K562 (cell line): ENCODE measurements around the gene BEST3. TPM values are rescaled to one million over a fixed set of nuclear protein-coding genes. Genes with fewer than 3 reads are reported as not detected.

Experiments used
- BDP1 ChIP-seq: IDR thresholded peaks from 3 replicates; pipeline ENCODE4 v1.6.1; 2011; ENCODE audit not compliant: insufficient read length, insufficient read depth
- BHLHE40 ChIP-seq: IDR thresholded peaks from 2 replicates; pipeline ENCODE4 v1.6.1; 2011; ENCODE audit warnings: low read length, improper control_type of control experiment
- CREB1 ChIP-seq, 2 experiments: sonication (generic) in 1 of 2; formaldehyde crosslinking in 1 of 2; IDR thresholded peaks; 2 replicates each; pipeline versions ENCODE4 v1.6.1 to v1.8.0; 2012 to 2022; ENCODE audit warnings: inconsistent platforms in 1 of 2, mild to moderate bottlenecking in 1 of 2, missing genetic modification reagents in 1 of 2, moderate library complexity in 1 of 2
- DPF2 ChIP-seq: fragments of 450-650 bp; IDR thresholded peaks from 2 replicates; pipeline ENCODE4 v1.6.1; 2016
- PHF21A ChIP-seq: fragments of 450-650 bp; IDR thresholded peaks from 2 replicates; pipeline ENCODE4 v1.6.1; 2017; ENCODE audit warnings: low read depth, borderline replicate concordance
- RBM25 ChIP-seq: fragments of 200-400 bp; formaldehyde crosslinking; IDR thresholded peaks from 2 replicates; pipeline ENCODE4 v1.6.1; 2018; ENCODE audit warnings: low read length, low read depth, moderate library complexity; ENCODE audit not compliant: severe bottlenecking
- SMAD3 ChIP-seq: fragments of 450-650 bp; formaldehyde crosslinking; conservative IDR thresholded peaks from 2 replicates; pipeline ENCODE4 v1.4.0; 2020; ENCODE audit warnings: mild to moderate bottlenecking
- ZNF165 ChIP-seq: fragments of 250-450 bp; sonication (Bioruptor Pico); IDR thresholded peaks from 2 replicates; pipeline ENCODE4 v1.4.0; 2020; ENCODE audit warnings: borderline replicate concordance
- ZNF41 ChIP-seq: fragments of 250-450 bp; sonication (Bioruptor Pico); conservative IDR thresholded peaks from 2 replicates; pipeline ENCODE4 v1.4.0; 2020; ENCODE audit warnings: mild to moderate bottlenecking
- polyA plus RNA-seq, 8 experiments: library from polyadenylated mRNA; depleted of rRNA in 4 of 8; stranded (reverse) in 5 of 8; unstranded in 3 of 8; fragments of >200 nt; fragmentation: Nextera tagmentation in 2 of 8; fragmentation: Illumina TruSeq in 1 of 8; extraction: Ambion mirVana in 2 of 8; extraction: Trizol in 1 of 8; gene quantifications; 2 replicates each; pipeline versions ENCODE4 v1.2.1 to v1.2.3, GENCODE V29; 2011 to 2014; ENCODE audit warnings: inconsistent platforms in 1 of 8, missing spikeins in 1 of 8
- total RNA-seq, 7 experiments: library from RNA; depleted of rRNA in 6 of 7; stranded (reverse); fragments of >200 nt in 6 of 7; fragmentation: Illumina TruSeq in 2 of 7; extraction: Trizol in 2 of 7; gene quantifications; 2 replicates each; pipeline versions ENCODE4 v1.2.1 to v1.2.3, GENCODE V29; 2011 to 2021; ENCODE audit warnings: low replicate concordance in 1 of 7
- TF ChIP-seq, protein P1 (sequence below), 2 experiments: fragments of 450-650 bp; IDR thresholded peaks; 2 replicates each; pipeline ENCODE4 v1.6.1; 2018; ENCODE audit warnings: mild to moderate bottlenecking in 2 of 2, low read depth in 1 of 2; ENCODE audit not compliant: partially characterized antibody in 2 of 2
- TF ChIP-seq, protein P2 (sequence below), 2 experiments: fragments of 250-450 bp in 1 of 2; fragments of 450-650 bp in 1 of 2; sonication (Bioruptor Pico) in 1 of 2; IDR thresholded peaks; 2 replicates each; pipeline versions ENCODE4 v1.6.1 to v1.8.0; 2016 to 2021; ENCODE audit warnings: mild to moderate bottlenecking in 2 of 2, moderate library complexity in 2 of 2, missing compliant biosample characterization in 1 of 2, missing genetic modification characterization in 1 of 2
- TF ChIP-seq, protein P3 (sequence below): fragments of 450-650 bp; formaldehyde crosslinking; IDR thresholded peaks from 2 replicates; pipeline ENCODE4 v1.4.0; 2020; ENCODE audit warnings: mild to moderate bottlenecking, moderate library complexity
- TF ChIP-seq, protein P4 (sequence below): sonication (generic); formaldehyde crosslinking; IDR thresholded peaks from 2 replicates; pipeline ENCODE4 v1.8.0; 2022; ENCODE audit warnings: mild to moderate bottlenecking, low read depth, missing genetic modification reagents
- TF ChIP-seq, protein P5 (sequence below): fragments of 450-650 bp; conservative IDR thresholded peaks from 2 replicates; pipeline ENCODE4 v1.6.1; 2016; ENCODE audit warnings: missing genetic modification characterization, low read depth, mild to moderate bottlenecking, missing compliant biosample characterization, moderate library complexity

BEST3 gene
- total and polyA plus RNA-seq, 9 of the 15 experiments (the other 6 are each of a cell fraction or from before 2014, with no cell fraction given): 0.15 TPM; not detected in 8

DNA sequence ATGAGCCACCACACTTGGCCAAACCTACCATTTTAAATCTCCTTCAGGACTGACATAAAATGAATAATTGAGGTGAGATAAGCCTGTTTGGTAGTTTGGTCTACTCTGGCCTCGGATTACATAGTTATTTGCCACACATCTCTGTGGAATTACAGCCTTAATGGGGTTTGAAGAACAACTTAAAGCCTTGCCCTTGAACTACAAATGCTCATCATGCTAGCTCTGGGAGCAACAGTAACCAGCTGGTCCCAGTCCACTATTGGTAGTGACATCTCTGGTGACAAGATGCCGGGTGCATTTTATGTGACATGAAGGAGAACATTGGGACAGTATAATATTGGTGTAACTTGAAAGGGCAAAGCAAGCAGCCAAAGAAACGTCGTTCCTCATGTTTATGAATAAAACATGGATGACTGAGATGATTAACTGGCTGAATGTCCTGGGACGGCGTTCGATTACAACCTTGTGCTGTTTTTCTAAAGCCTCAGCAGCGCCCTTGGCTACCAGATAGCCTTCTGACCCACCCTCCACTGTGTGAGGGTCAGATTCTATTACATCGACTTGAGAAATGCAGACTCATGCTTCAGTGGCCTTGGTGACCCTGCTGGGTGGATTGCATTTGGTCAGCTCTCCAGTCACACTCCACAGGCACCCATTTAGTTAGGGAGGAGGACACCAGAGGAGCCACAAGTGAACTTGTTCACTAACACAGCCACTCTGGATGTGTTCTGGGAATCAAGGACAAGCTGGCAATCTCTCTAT, 41.5 kb downstream of the BEST3 start (continued):
- TF ChIP-seq, protein P1, sequence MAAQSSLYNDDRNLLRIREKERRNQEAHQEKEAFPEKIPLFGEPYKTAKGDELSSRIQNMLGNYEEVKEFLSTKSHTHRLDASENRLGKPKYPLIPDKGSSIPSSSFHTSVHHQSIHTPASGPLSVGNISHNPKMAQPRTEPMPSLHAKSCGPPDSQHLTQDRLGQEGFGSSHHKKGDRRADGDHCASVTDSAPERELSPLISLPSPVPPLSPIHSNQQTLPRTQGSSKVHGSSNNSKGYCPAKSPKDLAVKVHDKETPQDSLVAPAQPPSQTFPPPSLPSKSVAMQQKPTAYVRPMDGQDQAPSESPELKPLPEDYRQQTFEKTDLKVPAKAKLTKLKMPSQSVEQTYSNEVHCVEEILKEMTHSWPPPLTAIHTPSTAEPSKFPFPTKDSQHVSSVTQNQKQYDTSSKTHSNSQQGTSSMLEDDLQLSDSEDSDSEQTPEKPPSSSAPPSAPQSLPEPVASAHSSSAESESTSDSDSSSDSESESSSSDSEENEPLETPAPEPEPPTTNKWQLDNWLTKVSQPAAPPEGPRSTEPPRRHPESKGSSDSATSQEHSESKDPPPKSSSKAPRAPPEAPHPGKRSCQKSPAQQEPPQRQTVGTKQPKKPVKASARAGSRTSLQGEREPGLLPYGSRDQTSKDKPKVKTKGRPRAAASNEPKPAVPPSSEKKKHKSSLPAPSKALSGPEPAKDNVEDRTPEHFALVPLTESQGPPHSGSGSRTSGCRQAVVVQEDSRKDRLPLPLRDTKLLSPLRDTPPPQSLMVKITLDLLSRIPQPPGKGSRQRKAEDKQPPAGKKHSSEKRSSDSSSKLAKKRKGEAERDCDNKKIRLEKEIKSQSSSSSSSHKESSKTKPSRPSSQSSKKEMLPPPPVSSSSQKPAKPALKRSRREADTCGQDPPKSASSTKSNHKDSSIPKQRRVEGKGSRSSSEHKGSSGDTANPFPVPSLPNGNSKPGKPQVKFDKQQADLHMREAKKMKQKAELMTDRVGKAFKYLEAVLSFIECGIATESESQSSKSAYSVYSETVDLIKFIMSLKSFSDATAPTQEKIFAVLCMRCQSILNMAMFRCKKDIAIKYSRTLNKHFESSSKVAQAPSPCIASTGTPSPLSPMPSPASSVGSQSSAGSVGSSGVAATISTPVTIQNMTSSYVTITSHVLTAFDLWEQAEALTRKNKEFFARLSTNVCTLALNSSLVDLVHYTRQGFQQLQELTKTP (IDR thresholded peaks at IDR 0.05; ENCODE audit: low read depth in 1 of 2, partially characterized antibody in 2 of 2): no peak
- TF ChIP-seq, protein P2, sequence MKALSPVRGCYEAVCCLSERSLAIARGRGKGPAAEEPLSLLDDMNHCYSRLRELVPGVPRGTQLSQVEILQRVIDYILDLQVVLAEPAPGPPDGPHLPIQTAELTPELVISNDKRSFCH (CRISPR knock-in tag; IDR thresholded peaks at IDR 0.05): no peak
- TF ChIP-seq, protein P2 (tag; IDR thresholded peaks at IDR 0.05): 0 out of 2 replicates have a peak, but pooled peaks have one; percentile 48
- TF ChIP-seq BDP1 (no peak), DPF2 (peak; percentile 83), ZNF41 (CRISPR knock-in tag) (no peak), PHF21A (no peak), ZNF165 (0 out of 2 replicates have a peak, but pooled peaks have one; percentile 32), RBM25 (no peak), SMAD3 (CRISPR knock-in tag) (no peak), CREB1 (IDR thresholded peaks at IDR 0.05) (no peak), CREB1 (CRISPR knock-in tag; IDR thresholded peaks at IDR 0.05) (no peak), BHLHE40 (peak; percentile 56)
- TF ChIP-seq, protein P3, sequence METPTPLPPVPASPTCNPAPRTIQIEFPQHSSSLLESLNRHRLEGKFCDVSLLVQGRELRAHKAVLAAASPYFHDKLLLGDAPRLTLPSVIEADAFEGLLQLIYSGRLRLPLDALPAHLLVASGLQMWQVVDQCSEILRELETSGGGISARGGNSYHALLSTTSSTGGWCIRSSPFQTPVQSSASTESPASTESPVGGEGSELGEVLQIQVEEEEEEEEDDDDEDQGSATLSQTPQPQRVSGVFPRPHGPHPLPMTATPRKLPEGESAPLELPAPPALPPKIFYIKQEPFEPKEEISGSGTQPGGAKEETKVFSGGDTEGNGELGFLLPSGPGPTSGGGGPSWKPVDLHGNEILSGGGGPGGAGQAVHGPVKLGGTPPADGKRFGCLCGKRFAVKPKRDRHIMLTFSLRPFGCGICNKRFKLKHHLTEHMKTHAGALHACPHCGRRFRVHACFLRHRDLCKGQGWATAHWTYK (CRISPR knock-in tag): peak; percentile 93
- TF ChIP-seq, protein P4, sequence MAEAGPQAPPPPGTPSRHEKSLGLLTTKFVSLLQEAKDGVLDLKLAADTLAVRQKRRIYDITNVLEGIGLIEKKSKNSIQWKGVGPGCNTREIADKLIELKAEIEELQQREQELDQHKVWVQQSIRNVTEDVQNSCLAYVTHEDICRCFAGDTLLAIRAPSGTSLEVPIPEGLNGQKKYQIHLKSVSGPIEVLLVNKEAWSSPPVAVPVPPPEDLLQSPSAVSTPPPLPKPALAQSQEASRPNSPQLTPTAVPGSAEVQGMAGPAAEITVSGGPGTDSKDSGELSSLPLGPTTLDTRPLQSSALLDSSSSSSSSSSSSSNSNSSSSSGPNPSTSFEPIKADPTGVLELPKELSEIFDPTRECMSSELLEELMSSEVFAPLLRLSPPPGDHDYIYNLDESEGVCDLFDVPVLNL: no peak
- TF ChIP-seq, protein P5, sequence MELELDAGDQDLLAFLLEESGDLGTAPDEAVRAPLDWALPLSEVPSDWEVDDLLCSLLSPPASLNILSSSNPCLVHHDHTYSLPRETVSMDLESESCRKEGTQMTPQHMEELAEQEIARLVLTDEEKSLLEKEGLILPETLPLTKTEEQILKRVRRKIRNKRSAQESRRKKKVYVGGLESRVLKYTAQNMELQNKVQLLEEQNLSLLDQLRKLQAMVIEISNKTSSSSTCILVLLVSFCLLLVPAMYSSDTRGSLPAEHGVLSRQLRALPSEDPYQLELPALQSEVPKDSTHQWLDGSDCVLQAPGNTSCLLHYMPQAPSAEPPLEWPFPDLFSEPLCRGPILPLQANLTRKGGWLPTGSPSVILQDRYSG (tag): peak; percentile 4; the same call in 1 of the 2 replicates
